ENCODE measurements around the gene TAAR2.
"Not testable (repeated sequence)": the region's sequence is repeated elsewhere in the genome, so short reads cannot be mapped to it uniquely, and the experiment has no call there.

TAAR2 gene
- 0 reads per million in 2 donors for total RNA-seq

- DNase-seq = no peak
Measured at GRCh38 chr6:132624175-132624574, at the start of gene TAAR2. TAAR2 (minus strand) TSS chr6:132624275; CDS start chr6:132624275, 0 bp downstream.

GRCh38 chr6:132673376-132674094, 49.5 kb upstream of the TAAR2 start:
- no peak for DNase-seq

- DNase-seq = no peak
Measured at GRCh38 chr6:132671295-132671694, 47.2 kb upstream of the TAAR2 start.

- DNase-seq = no peak
Measured at GRCh38 chr6:132669690-132670291, 45.7 kb upstream of the TAAR2 start.

GRCh38 chr6:132666118-132666517, 42.0 kb upstream of the TAAR2 start:
- no peak for DNase-seq

- DNase-seq = no peak
Measured at GRCh38 chr6:132664309-132665034, 40.4 kb upstream of the TAAR2 start.

GRCh38 chr6:132663661-132664060, 39.6 kb upstream of the TAAR2 start:
- no peak for DNase-seq

- no peak for DNase-seq
Measured at GRCh38 chr6:132661906-132662305, 37.8 kb upstream of the TAAR2 start.

GRCh38 chr6:132659082-132659481, 35.0 kb upstream of the TAAR2 start, which contains the start of gene TAAR1:
TAAR1 (minus strand) TSS chr6:132659182; CDS start chr6:132646003, 13,179 bp downstream.
- DNase-seq = no peak

- DNase-seq = no peak
Measured at GRCh38 chr6:132651062-132651461, 27.0 kb upstream of the TAAR2 start.

- no peak for DNase-seq
Measured at GRCh38 chr6:132650429-132650828, 26.4 kb upstream of the TAAR2 start.

GRCh38 chr6:132648828-132649227, 24.8 kb upstream of the TAAR2 start:
- no peak for DNase-seq

- no peak for DNase-seq
Measured at GRCh38 chr6:132648356-132648755, 24.3 kb upstream of the TAAR2 start.

GRCh38 chr6:132643547-132643946, 19.5 kb upstream of the TAAR2 start:
- DNase-seq = no peak

GRCh38 chr6:132637135-132637534, 13.1 kb upstream of the TAAR2 start:
- not testable (repeated sequence) for DNase-seq

- not testable (repeated sequence) for DNase-seq
Measured at GRCh38 chr6:132635906-132636305, 11.8 kb upstream of the TAAR2 start.

GRCh38 chr6:132635288-132635687, 11.2 kb upstream of the TAAR2 start:
- not testable (repeated sequence) for DNase-seq

GRCh38 chr6:132634796-132635195, 10.7 kb upstream of the TAAR2 start:
- no peak for DNase-seq

- DNase-seq = no peak
Measured at GRCh38 chr6:132633362-132633761, 9.3 kb upstream of the TAAR2 start.

- no peak for DNase-seq
Measured at GRCh38 chr6:132623106-132623845, 799 bp downstream of the TAAR2 start.

- DNase-seq = no peak
Measured at GRCh38 chr6:132616677-132617076, 7.4 kb downstream of the TAAR2 start.

- no peak for DNase-seq
Measured at GRCh38 chr6:132614554-132614953, 9.5 kb downstream of the TAAR2 start.

Measured in T-helper 9 cell (primary cell).